Measurements from ENCODE around the gene KYNU. TPM values are rescaled to one million over a fixed set of nuclear protein-coding genes. Genes with fewer than 3 reads are reported as not detected.
"Not testable (repeated sequence)": the region's sequence is repeated elsewhere in the genome, so short reads cannot be mapped to it uniquely, and the experiment has no call there.

Gene KYNU
- total and polyA plus RNA-seq, 5 donors: 0.50 to 2.3 (median 2.0) TPM

GRCh38 chr2:142944721-142945120 is 67.3 kb downstream of the KYNU start:
- ATAC-seq: no peak
- Histone ChIP-seq H3K4me1 (ENCODE audit: control insufficient read depth, insufficient read depth, low read length) (peaks cover 1% of the 10 kb centered on the region), H3K9me3 (ENCODE audit: control insufficient read depth, low read length) (no peaks in the 10 kb centered on the region), H3K27ac (ENCODE audit: low read length) (no peak overlapping the region), H3K4me3 (ENCODE audit: low read length) (no peak overlapping the region), H3K27me3 (ENCODE audit: control insufficient read depth, insufficient read depth) (no peaks in the 10 kb centered on the region)
- intact Hi-C loops (cut with DNase I): no loop called here
- DNase-seq: no peak

- ATAC-seq: no peak
These were observed 69.5 kb downstream of the KYNU start for GRCh38 chr2:142946941-142947340.

GRCh38 chr2:142948723-142949122 is 71.3 kb downstream of the KYNU start:
- intact Hi-C loops (cut with DNase I); DNase-seq; H3K9me3 ChIP-seq (ENCODE audit: control insufficient read depth, low read length): not testable (repeated sequence)

More at GRCh38 chr2:142946941-142947340, 69.5 kb downstream of the KYNU start:
- H3K9me3 ChIP-seq (ENCODE audit: control insufficient read depth, low read length): no peaks in the 10 kb centered on the region
- DNase-seq: no peak
- no peak overlapping the region for H3K27ac ChIP-seq (ENCODE audit: low read length)
- intact Hi-C loops (cut with DNase I): no loop called here
- WGBS: 58% methylated on average over 1 of the region's 1 CpG
- no peak overlapping the region for H3K4me3 ChIP-seq (ENCODE audit: low read length)
- peaks cover 1% of the 10 kb centered on the region for H3K4me1 ChIP-seq (ENCODE audit: control insufficient read depth, insufficient read depth, low read length)
- H3K27me3 ChIP-seq (ENCODE audit: control insufficient read depth, insufficient read depth): no peaks in the 10 kb centered on the region

GRCh38 chr2:142950323-142950722 is 72.9 kb downstream of the KYNU start:
- not testable (repeated sequence) for H3K27ac ChIP-seq (ENCODE audit: low read length); ATAC-seq
- 84% methylated on average over 2 of the region's 2 CpGs for WGBS

More at GRCh38 chr2:142948723-142949122, 71.3 kb downstream of the KYNU start:
- H3K27ac ChIP-seq (ENCODE audit: low read length); H3K4me3 ChIP-seq (ENCODE audit: low read length); ATAC-seq; H3K4me1 ChIP-seq (ENCODE audit: control insufficient read depth, insufficient read depth, low read length); H3K27me3 ChIP-seq (ENCODE audit: control insufficient read depth, insufficient read depth): not testable (repeated sequence)
- 85% methylated on average over 2 of the region's 2 CpGs for WGBS

GRCh38 chr2:142951190-142952007 is 73.9 kb downstream of the KYNU start:
- intact Hi-C loops (cut with DNase I): no loop called here
- Histone ChIP-seq H3K9me3 (ENCODE audit: control insufficient read depth, low read length) (no peaks in the 10 kb centered on the region), H3K4me1 (ENCODE audit: control insufficient read depth, insufficient read depth, low read length) (peaks cover 1% of the 10 kb centered on the region), H3K4me3 (ENCODE audit: low read length) (no peak overlapping the region), H3K27me3 (ENCODE audit: control insufficient read depth, insufficient read depth) (no peaks in the 10 kb centered on the region), H3K27ac (ENCODE audit: low read length) (no peak overlapping the region)
- ATAC-seq: no peak
- no peak for DNase-seq

More at GRCh38 chr2:142950323-142950722, 72.9 kb downstream of the KYNU start:
- H3K9me3 ChIP-seq (ENCODE audit: control insufficient read depth, low read length); H3K4me3 ChIP-seq (ENCODE audit: low read length); H3K4me1 ChIP-seq (ENCODE audit: control insufficient read depth, insufficient read depth, low read length); H3K27me3 ChIP-seq (ENCODE audit: control insufficient read depth, insufficient read depth); DNase-seq; intact Hi-C loops (cut with DNase I): not testable (repeated sequence)

- no peak for ATAC-seq
- WGBS: 82% methylated on average over 3 of the region's 3 CpGs
- Histone ChIP-seq H3K9me3 (ENCODE audit: control insufficient read depth, low read length) (no peaks in the 10 kb centered on the region), H3K4me3 (ENCODE audit: low read length) (no peak overlapping the region), H3K27ac (ENCODE audit: low read length) (no peak overlapping the region), H3K4me1 (ENCODE audit: control insufficient read depth, insufficient read depth, low read length) (peaks cover 1% of the 10 kb centered on the region), H3K27me3 (ENCODE audit: control insufficient read depth, insufficient read depth) (no peaks in the 10 kb centered on the region)
- intact Hi-C loops (cut with DNase I): no loop called here
- no peak for DNase-seq
These were observed 74.6 kb downstream of the KYNU start for GRCh38 chr2:142952018-142952417.

GRCh38 chr2:142952793-142953494 is 75.5 kb downstream of the KYNU start:
- 60% methylated on average over 6 of the region's 6 CpGs for WGBS

GRCh38 chr2:142954493-142954892 is 77.0 kb downstream of the KYNU start:
- Histone ChIP-seq H3K27ac (ENCODE audit: low read length) (no peak overlapping the region), H3K4me1 (ENCODE audit: control insufficient read depth, insufficient read depth, low read length) (no peaks in the 10 kb centered on the region), H3K9me3 (ENCODE audit: control insufficient read depth, low read length) (no peaks in the 10 kb centered on the region), H3K27me3 (ENCODE audit: control insufficient read depth, insufficient read depth) (no peaks in the 10 kb centered on the region), H3K4me3 (ENCODE audit: low read length) (no peak overlapping the region)
- ATAC-seq: no peak
- no peak for DNase-seq
- WGBS: 51% methylated on average over 1 of the region's 1 CpG
- intact Hi-C loops (cut with DNase I): no loop called here

More at GRCh38 chr2:142952793-142953494, 75.5 kb downstream of the KYNU start:
- ATAC-seq (no peak), DNase-seq (no peak)
- Histone ChIP-seq H3K27ac (ENCODE audit: low read length) (no peak overlapping the region), H3K9me3 (ENCODE audit: control insufficient read depth, low read length) (no peaks in the 10 kb centered on the region), H3K27me3 (ENCODE audit: control insufficient read depth, insufficient read depth) (no peaks in the 10 kb centered on the region), H3K4me1 (ENCODE audit: control insufficient read depth, insufficient read depth, low read length) (peaks cover 1% of the 10 kb centered on the region), H3K4me3 (ENCODE audit: low read length) (no peak overlapping the region)
- intact Hi-C loops (cut with DNase I): no loop called here

- ATAC-seq: no peak
- H3K4me3 ChIP-seq (ENCODE audit: low read length): no peak overlapping the region
- WGBS: 66% methylated on average over 1 of the region's 1 CpG
These were observed 79.7 kb downstream of the KYNU start for GRCh38 chr2:142957144-142957543.

GRCh38 chr2:142961202-142961601 is 83.7 kb downstream of the KYNU start:
- Histone ChIP-seq H3K9me3 (ENCODE audit: control insufficient read depth, low read length) (no peaks in the 10 kb centered on the region), H3K4me1 (ENCODE audit: control insufficient read depth, insufficient read depth, low read length) (no peaks in the 10 kb centered on the region), H3K4me3 (ENCODE audit: low read length) (no peak overlapping the region), H3K27ac (ENCODE audit: low read length) (no peak overlapping the region), H3K27me3 (ENCODE audit: control insufficient read depth, insufficient read depth) (no peaks in the 10 kb centered on the region)
- intact Hi-C loops (cut with DNase I): no loop called here
- DNase-seq (no peak), ATAC-seq (no peak)
- WGBS: 95% methylated on average over 1 of the region's 1 CpG

More at GRCh38 chr2:142957144-142957543, 79.7 kb downstream of the KYNU start:
- Histone ChIP-seq H3K4me1 (ENCODE audit: control insufficient read depth, insufficient read depth, low read length) (no peaks in the 10 kb centered on the region), H3K27me3 (ENCODE audit: control insufficient read depth, insufficient read depth) (no peaks in the 10 kb centered on the region), H3K9me3 (ENCODE audit: control insufficient read depth, low read length) (no peaks in the 10 kb centered on the region), H3K27ac (ENCODE audit: low read length) (no peak overlapping the region)
- intact Hi-C loops (cut with DNase I): no loop called here
- no peak for DNase-seq

- DNase-seq: no peak
- intact Hi-C loops (cut with DNase I): no loop called here
These were observed 88.0 kb downstream of the KYNU start for GRCh38 chr2:142965443-142965842.

More at GRCh38 chr2:142965443-142965842, 88.0 kb downstream of the KYNU start:
- ATAC-seq: no peak
- Histone ChIP-seq H3K27ac (ENCODE audit: low read length) (no peak overlapping the region), H3K9me3 (ENCODE audit: control insufficient read depth, low read length) (no peaks in the 10 kb centered on the region), H3K4me3 (ENCODE audit: low read length) (no peak overlapping the region), H3K4me1 (ENCODE audit: control insufficient read depth, insufficient read depth, low read length) (no peaks in the 10 kb centered on the region), H3K27me3 (ENCODE audit: control insufficient read depth, insufficient read depth) (no peaks in the 10 kb centered on the region)
- 71% methylated on average over 1 of the region's 1 CpG for WGBS
